ENCODE data around the gene RALGPS2. TPM values are rescaled to one million over a fixed set of nuclear protein-coding genes. Genes with fewer than 3 reads are reported as not detected.

RALGPS2 gene, protein sequence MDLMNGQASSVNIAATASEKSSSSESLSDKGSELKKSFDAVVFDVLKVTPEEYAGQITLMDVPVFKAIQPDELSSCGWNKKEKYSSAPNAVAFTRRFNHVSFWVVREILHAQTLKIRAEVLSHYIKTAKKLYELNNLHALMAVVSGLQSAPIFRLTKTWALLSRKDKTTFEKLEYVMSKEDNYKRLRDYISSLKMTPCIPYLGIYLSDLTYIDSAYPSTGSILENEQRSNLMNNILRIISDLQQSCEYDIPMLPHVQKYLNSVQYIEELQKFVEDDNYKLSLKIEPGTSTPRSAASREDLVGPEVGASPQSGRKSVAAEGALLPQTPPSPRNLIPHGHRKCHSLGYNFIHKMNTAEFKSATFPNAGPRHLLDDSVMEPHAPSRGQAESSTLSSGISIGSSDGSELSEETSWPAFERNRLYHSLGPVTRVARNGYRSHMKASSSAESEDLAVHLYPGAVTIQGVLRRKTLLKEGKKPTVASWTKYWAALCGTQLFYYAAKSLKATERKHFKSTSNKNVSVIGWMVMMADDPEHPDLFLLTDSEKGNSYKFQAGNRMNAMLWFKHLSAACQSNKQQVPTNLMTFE
- polyA plus RNA-seq = 257 TPM

DNA sequence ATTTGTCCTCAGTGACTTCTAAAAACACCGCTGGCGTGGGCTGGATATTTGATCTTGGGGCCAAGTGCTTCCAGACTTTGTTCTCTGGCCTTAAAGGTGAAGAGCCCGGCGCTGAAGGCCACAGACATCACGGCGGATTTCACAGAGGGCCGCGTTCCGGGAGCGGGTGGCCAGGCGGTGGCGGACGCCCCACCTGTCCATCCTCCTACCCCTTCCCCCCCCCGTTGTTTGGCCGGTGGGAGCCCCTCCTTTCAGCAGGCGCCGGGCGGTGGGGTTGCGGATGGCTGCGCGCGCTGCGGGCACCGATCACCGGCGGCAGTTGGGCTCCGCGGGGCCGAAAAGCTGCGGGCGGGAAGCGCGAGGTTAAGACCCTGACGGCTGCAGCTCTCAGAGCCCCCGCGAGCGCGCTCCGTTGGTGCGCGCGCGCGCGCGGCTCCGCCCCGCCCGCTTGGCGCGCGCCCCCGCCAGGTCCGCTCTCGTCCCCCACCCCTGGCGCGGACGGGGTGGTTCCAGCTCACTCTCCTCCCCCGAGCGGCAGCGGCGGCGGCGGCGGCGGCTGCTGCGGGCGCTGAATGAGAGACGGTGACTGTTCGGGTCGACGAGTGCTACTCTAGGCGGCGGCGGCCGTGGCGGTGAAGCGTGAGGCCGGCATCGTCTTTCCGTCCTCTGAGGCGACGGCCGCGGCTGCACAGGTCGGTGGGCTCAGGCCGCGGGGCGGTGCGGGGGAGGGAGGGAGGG lies at the start of gene RALGPS2:
Gene RALGPS2 (plus strand): TSS at position 517 of the 738 bp plus-strand sequence. CDS start 51,521 bp downstream, outside the sequence.
- Mint-ChIP-seq H3K27me3 (no peaks in the 10 kb centered on the region), H3K36me3 (peaks cover 14% of the 10 kb centered on the region), H3K4me1 (peaks cover 18 to 27% (median 18%) of the 10 kb centered on the region in 3 donors), H3K4me3 (peak within 1 kb of the TSS; percentile 95 to 98 (median 97)), H3K27ac (peak within 1 kb of the TSS; percentile 97 to 98 (median 97)), H3K9me3 (no peaks in the 10 kb centered on the region)

DNA sequence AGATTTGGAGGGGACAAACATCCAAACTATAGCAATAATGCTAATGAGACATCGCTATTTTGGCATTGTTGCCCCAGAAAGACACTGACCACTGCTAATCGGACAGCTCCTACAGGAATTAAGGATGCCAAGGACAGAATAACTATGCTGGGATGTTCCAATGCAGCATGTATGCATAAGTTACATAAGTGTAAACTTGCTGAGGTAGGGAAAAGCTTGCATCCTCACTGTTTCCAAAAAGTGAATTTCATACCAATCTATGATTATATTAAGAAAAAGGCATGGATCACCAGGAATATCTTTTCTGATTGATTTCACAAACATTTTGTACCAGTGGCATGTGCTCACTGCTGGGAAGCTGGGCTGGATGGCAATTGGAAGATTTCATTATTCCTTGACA lies 45.8 kb upstream of the RALGPS2 start:
- H3K9me3 Mint-ChIP-seq = peaks cover 0 to 3% (median 2%) of the 10 kb centered on the region in 3 donors
- peaks cover 21 to 38% (median 25%) of the 10 kb centered on the region in 3 donors for H3K4me1 Mint-ChIP-seq
- peak overlapping the region in 1 of 3 donors; percentile 23 for H3K27ac Mint-ChIP-seq
- H3K27me3 Mint-ChIP-seq = no peaks in the 10 kb centered on the region
- H3K4me3 Mint-ChIP-seq = no peak overlapping the region
- H3K36me3 Mint-ChIP-seq = peaks cover 4% of the 10 kb centered on the region

DNA sequence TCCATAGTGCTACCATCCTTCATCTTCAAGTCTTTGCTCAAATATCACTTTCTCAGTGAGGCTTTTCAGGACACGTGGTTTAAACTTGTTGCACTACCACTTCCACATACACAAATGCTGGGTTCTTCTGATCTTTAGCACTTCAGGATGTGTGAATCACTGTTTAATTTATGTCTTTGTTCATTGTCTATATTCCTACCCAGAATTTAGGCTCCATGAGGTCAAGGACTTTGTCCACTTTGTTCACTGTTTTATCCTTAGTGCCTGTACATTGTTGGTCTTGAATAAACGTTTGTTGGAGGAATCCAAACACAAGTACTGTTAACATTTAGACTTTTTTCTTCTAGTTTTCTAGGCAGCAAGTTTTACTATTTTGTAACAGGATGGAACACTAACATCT lies 42.6 kb upstream of the RALGPS2 start:
- Mint-ChIP-seq H3K27ac (peak overlapping the region in 1 of 3 donors; percentile 16), H3K36me3 (peaks cover 4% of the 10 kb centered on the region), H3K9me3 (peaks cover 0 to 3% (median under 1%) of the 10 kb centered on the region in 3 donors), H3K4me3 (no peak overlapping the region), H3K4me1 (peaks cover 31 to 42% (median 33%) of the 10 kb centered on the region in 3 donors), H3K27me3 (no peaks in the 10 kb centered on the region)

DNA sequence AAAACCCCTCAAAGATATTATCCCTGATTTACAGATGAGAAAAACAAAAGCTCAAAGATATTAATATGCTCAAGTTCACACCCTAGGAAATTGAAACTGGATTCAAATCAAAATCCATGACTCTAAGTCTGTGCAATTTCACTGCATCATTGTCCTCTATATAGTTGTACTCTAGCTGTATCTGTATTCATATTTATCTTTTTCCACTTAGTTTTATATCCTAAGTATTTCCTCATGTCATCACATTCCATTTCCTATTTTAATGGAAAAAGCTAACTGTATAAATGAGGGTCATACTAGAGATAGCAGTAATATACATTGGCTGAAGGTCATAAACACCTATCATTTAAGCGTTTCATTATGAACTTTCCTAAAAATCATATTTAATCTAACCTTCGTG lies 42.2 kb upstream of the RALGPS2 start:
- peaks cover 4% of the 10 kb centered on the region for H3K36me3 Mint-ChIP-seq
- H3K4me1 Mint-ChIP-seq = peaks cover 31 to 47% (median 33%) of the 10 kb centered on the region in 3 donors
- peaks cover 0 to 3% (median 0%) of the 10 kb centered on the region in 3 donors for H3K9me3 Mint-ChIP-seq
- no peak overlapping the region for H3K4me3 Mint-ChIP-seq
- no peaks in the 10 kb centered on the region for H3K27me3 Mint-ChIP-seq
- peak overlapping the region in 1 of 3 donors; percentile 13 for H3K27ac Mint-ChIP-seq

DNA sequence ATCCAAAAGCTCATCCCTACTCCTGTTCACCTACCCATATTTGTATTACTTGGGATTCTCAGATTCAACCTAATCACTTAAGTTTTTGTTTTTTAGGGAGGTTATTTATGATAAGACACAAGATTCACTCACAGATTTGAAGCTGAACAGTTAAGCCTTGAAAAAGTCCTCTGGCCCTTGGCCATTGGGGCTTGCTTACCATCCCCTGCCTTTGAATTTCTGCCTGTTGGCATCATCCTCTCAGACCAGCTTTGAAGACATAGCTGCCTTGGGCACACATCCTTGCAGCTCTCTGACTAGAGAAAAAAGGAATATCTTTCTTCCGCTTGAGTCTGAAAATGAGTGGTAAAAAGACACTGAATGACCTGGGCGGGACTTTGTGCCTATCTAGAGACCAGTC lies 41.8 kb upstream of the RALGPS2 start:
- peaks cover 0 to 3% (median 0%) of the 10 kb centered on the region in 3 donors for H3K9me3 Mint-ChIP-seq
- peaks cover 31 to 46% (median 32%) of the 10 kb centered on the region in 3 donors for H3K4me1 Mint-ChIP-seq
- H3K36me3 Mint-ChIP-seq = peaks cover 4% of the 10 kb centered on the region
- no peak overlapping the region for H3K4me3 Mint-ChIP-seq
- no peaks in the 10 kb centered on the region for H3K27me3 Mint-ChIP-seq
- no peak overlapping the region for H3K27ac Mint-ChIP-seq

- peak overlapping the region in 1 of 3 donors; percentile 46 for H3K27ac Mint-ChIP-seq
- H3K4me1 Mint-ChIP-seq = peaks cover 30 to 43% (median 31%) of the 10 kb centered on the region in 3 donors
- H3K4me3 Mint-ChIP-seq = peak overlapping the region in 2 of 4 donors; percentile 44 to 79
- H3K9me3 Mint-ChIP-seq = peaks cover 0 to 3% (median 0%) of the 10 kb centered on the region in 3 donors
- peaks cover 4% of the 10 kb centered on the region for H3K36me3 Mint-ChIP-seq
- no peaks in the 10 kb centered on the region for H3K27me3 Mint-ChIP-seq
Observed at GRCh38 chr1:178684111-178684510, 40.9 kb upstream of the RALGPS2 start.

GRCh38 chr1:178684542-178685000 lies 40.5 kb upstream of the RALGPS2 start:
- no peaks in the 10 kb centered on the region for H3K27me3 Mint-ChIP-seq
- peaks cover 4% of the 10 kb centered on the region for H3K36me3 Mint-ChIP-seq
- peaks cover 30 to 42% (median 31%) of the 10 kb centered on the region in 3 donors for H3K4me1 Mint-ChIP-seq
- peak overlapping the region in 2 of 4 donors; percentile 44 to 79 for H3K4me3 Mint-ChIP-seq
- peaks cover 0 to 3% (median 0%) of the 10 kb centered on the region in 3 donors for H3K9me3 Mint-ChIP-seq
- no peak overlapping the region for H3K27ac Mint-ChIP-seq

- Mint-ChIP-seq H3K9me3 (no peaks in the 10 kb centered on the region), H3K4me3 (no peak overlapping the region), H3K4me1 (peaks cover 26 to 35% (median 30%) of the 10 kb centered on the region in 3 donors), H3K27ac (no peak overlapping the region), H3K27me3 (no peaks in the 10 kb centered on the region), H3K36me3 (peaks cover 5% of the 10 kb centered on the region)
Observed at GRCh38 chr1:178686407-178686806, 38.6 kb upstream of the RALGPS2 start.

GRCh38 chr1:178688244-178688643 lies 36.8 kb upstream of the RALGPS2 start:
- H3K4me3 Mint-ChIP-seq = no peak overlapping the region
- H3K27ac Mint-ChIP-seq = no peak overlapping the region
- H3K9me3 Mint-ChIP-seq = no peaks in the 10 kb centered on the region
- H3K27me3 Mint-ChIP-seq = no peaks in the 10 kb centered on the region
- H3K4me1 Mint-ChIP-seq = peaks cover 23 to 38% (median 33%) of the 10 kb centered on the region in 3 donors
- H3K36me3 Mint-ChIP-seq = peaks cover 8% of the 10 kb centered on the region

DNA sequence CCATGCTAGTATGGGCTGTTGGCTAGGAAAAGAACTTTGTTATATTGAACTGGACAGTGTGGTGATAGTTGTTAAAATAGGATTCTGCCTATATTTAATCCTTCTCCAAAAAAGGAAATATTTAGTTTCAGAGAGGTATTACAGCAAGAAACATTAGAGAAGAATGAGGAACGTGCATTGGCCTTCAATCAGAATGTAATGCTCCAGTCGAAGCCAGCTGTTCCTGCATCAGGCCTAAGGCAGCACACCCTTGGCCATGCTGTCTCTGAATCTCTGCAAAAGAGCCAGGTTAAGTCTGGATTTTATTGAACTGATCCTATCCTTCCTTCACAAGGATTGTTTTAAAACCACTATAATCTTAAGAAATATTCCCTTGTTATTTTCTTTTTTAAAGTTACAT lies 35.3 kb upstream of the RALGPS2 start:
- peaks cover 12 to 26% (median 19%) of the 10 kb centered on the region in 3 donors for H3K4me1 Mint-ChIP-seq
- H3K27me3 Mint-ChIP-seq = no peaks in the 10 kb centered on the region
- peaks cover 4% of the 10 kb centered on the region for H3K36me3 Mint-ChIP-seq
- H3K4me3 Mint-ChIP-seq = no peak overlapping the region
- no peaks in the 10 kb centered on the region for H3K9me3 Mint-ChIP-seq
- peak overlapping the region in 1 of 3 donors; percentile 89 for H3K27ac Mint-ChIP-seq

- Mint-ChIP-seq H3K4me3 (no peak overlapping the region), H3K4me1 (peaks cover 8 to 23% (median 16%) of the 10 kb centered on the region in 3 donors), H3K9me3 (no peaks in the 10 kb centered on the region), H3K27ac (peak overlapping the region in 1 of 3 donors; percentile 89), H3K36me3 (peaks cover 4% of the 10 kb centered on the region), H3K27me3 (no peaks in the 10 kb centered on the region)
Observed at GRCh38 chr1:178690496-178690895, 34.5 kb upstream of the RALGPS2 start.

GRCh38 chr1:178692564-178693327 lies 32.3 kb upstream of the RALGPS2 start:
- peak overlapping the region in 1 of 4 donors; percentile 55 for H3K4me3 Mint-ChIP-seq
- no peaks in the 10 kb centered on the region for H3K9me3 Mint-ChIP-seq
- H3K27ac Mint-ChIP-seq = no peak overlapping the region
- H3K36me3 Mint-ChIP-seq = peaks cover 6% of the 10 kb centered on the region
- no peaks in the 10 kb centered on the region for H3K27me3 Mint-ChIP-seq
- H3K4me1 Mint-ChIP-seq = peaks cover 9 to 21% (median 13%) of the 10 kb centered on the region in 3 donors

GRCh38 chr1:178693366-178693765 lies 31.7 kb upstream of the RALGPS2 start:
- H3K36me3 Mint-ChIP-seq = peaks cover 6% of the 10 kb centered on the region
- peak overlapping the region in 1 of 3 donors; percentile 71 for H3K27ac Mint-ChIP-seq
- peaks cover 9 to 19% (median 13%) of the 10 kb centered on the region in 3 donors for H3K4me1 Mint-ChIP-seq
- peak overlapping the region in 1 of 4 donors; percentile 58 for H3K4me3 Mint-ChIP-seq
- no peaks in the 10 kb centered on the region for H3K27me3 Mint-ChIP-seq
- H3K9me3 Mint-ChIP-seq = no peaks in the 10 kb centered on the region

DNA sequence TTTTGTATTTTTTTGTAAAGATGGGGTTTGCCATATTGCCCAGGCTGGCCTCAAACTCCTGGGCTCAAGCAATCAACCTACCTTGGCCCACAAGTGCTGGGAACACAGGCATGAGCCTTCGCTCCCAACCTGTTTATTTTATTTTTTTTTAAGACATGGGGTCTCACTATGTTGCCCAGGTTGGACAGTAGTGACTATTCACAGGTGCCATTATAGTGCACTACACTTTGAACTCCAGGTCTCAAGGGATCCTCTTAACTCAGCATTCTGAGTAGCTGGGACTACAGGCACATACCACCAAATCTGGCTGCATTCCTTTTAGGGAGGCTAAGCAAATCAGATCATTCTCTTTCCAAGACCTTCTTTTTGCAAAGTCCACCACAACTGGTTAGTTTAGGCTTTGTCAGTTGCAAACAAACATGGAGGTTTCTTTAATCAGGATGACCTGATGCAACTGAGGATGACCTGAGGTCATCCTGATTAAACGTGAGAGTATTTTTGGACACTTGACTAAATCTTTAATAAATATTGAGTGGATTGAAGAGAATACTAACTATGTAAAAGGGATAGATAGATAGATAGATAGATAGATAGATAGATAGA lies 30.0 kb upstream of the RALGPS2 start:
- Mint-ChIP-seq H3K9me3 (no peaks in the 10 kb centered on the region), H3K36me3 (peaks cover 6% of the 10 kb centered on the region), H3K4me1 (peaks cover 9 to 20% (median 16%) of the 10 kb centered on the region in 3 donors), H3K27ac (no peak overlapping the region), H3K27me3 (no peaks in the 10 kb centered on the region), H3K4me3 (no peak overlapping the region)
